NCI-H1694 treated with DMSO at 0.1 percent for 48 hours (cell line): ENCODE results near the gene PANK4.
"Not testable (repeated sequence)": the region's sequence is repeated elsewhere in the genome, so short reads cannot be mapped to it uniquely, and the experiment has no call there.

ENCODE experiments used
- DNase-seq: peaks from one replicate; lab custom pipeline; 2025; lab: John Stamatoyannopoulos, UW

Gene PANK4

GRCh38 chr1:2525920-2526823 is at the start of gene PANK4:
Gene PANK4, minus strand, starts transcription at chr1:2526596. Its CDS starts 9 bp downstream, at chr1:2526587.
- DNase-seq: peak; percentile 70

- DNase-seq: no peak
Measured at GRCh38 chr1:2574350-2574749, 48.0 kb upstream of the PANK4 start.

GRCh38 chr1:2573250-2573920 is 47.0 kb upstream of the PANK4 start:
- DNase-seq: no peak

- DNase-seq: no peak
Measured at GRCh38 chr1:2571348-2571747, 45.0 kb upstream of the PANK4 start.

GRCh38 chr1:2570332-2570731 is 43.9 kb upstream of the PANK4 start:
- no peak for DNase-seq

- not testable (repeated sequence) for DNase-seq
Measured at GRCh38 chr1:2569703-2570102, 43.3 kb upstream of the PANK4 start.

- DNase-seq: no peak
Measured at GRCh38 chr1:2569060-2569459, 42.7 kb upstream of the PANK4 start.

GRCh38 chr1:2568187-2568816 is 41.9 kb upstream of the PANK4 start:
- not testable (repeated sequence) for DNase-seq

GRCh38 chr1:2567083-2567679 is 40.8 kb upstream of the PANK4 start:
- DNase-seq: no peak

- DNase-seq: no peak
Measured at GRCh38 chr1:2566101-2567045, 40.0 kb upstream of the PANK4 start.

- DNase-seq: no peak
Measured at GRCh38 chr1:2564815-2565374, 38.5 kb upstream of the PANK4 start.

GRCh38 chr1:2564006-2564814 is 37.8 kb upstream of the PANK4 start:
- no peak for DNase-seq

- no peak for DNase-seq
Measured at GRCh38 chr1:2563205-2563604, 36.8 kb upstream of the PANK4 start.

- no peak for DNase-seq
Measured at GRCh38 chr1:2561898-2562895, 35.8 kb upstream of the PANK4 start.

- no peak for DNase-seq
Measured at GRCh38 chr1:2561446-2561845, 35.0 kb upstream of the PANK4 start.

GRCh38 chr1:2560299-2561073 is 34.1 kb upstream of the PANK4 start:
- no peak for DNase-seq

- no peak for DNase-seq
Measured at GRCh38 chr1:2559509-2560298, 33.3 kb upstream of the PANK4 start.
